Panc1 (cell line): Measurements from ENCODE around the gene SLC2A4. TPM values are rescaled to one million over a fixed set of nuclear protein-coding genes. Genes with fewer than 3 reads are reported as not detected.

Source experiments
- ATAC-seq: fragments of 200-7000 bp; cut with Tn5 transposase; 2 replicates; pipeline ENCODE4 v1.9.1; 2020; ENCODE audit warnings: mild to moderate bottlenecking, moderate library complexity
- BruUV-seq: library from RNA; stranded (reverse); fragments of 400-500 nt; replicated peaks from 2 replicates; lab custom pipeline; 2021; lab: Mats Ljungman, UMichigan
- CTCF ChIA-PET: fragments of 300-600 bp; sonication (Branson Sonifier 250); formaldehyde crosslinking; loops from one replicate; lab custom pipeline; 2022; ENCODE audit warnings: antibody characterized with exemption; lab: Charles Lee
- POLR2A ChIA-PET: fragments of 300-600 bp; sonication (Branson Sonifier 250); formaldehyde crosslinking; loops from one replicate; lab custom pipeline; 2022; ENCODE audit warnings: antibody characterized with exemption; lab: Charles Lee
- DNase-seq: peaks from one replicate; pipeline ENCODE4 v3.0.0-alpha.2; 2010; ENCODE audit warnings: low read depth, low spot score
- H3K27ac ChIP-seq: 2 replicates; pipeline ENCODE4 v1.5.1; 2011; ENCODE audit warnings: mild to moderate bottlenecking, low read length, inconsistent platforms
- H3K27me3 ChIP-seq: fragments of 200-500 bp; sonication (Bioruptor generic); 2 replicates; pipeline ENCODE4 v1.6.0; 2014; ENCODE audit warnings: low read length, inconsistent platforms; ENCODE audit not compliant: control insufficient read depth, insufficient read depth
- H3K36me3 ChIP-seq: fragments of 200-500 bp; sonication (Bioruptor generic); 2 replicates; pipeline ENCODE4 v1.5.1; 2014; ENCODE audit warnings: inconsistent platforms, mild to moderate bottlenecking, low read length, moderate library complexity; ENCODE audit not compliant: control insufficient read depth, insufficient read depth
- H3K4me1 ChIP-seq: 2 replicates; pipeline ENCODE4 v1.5.1; 2011; ENCODE audit warnings: inconsistent platforms, mild to moderate bottlenecking, low read length, moderate library complexity; ENCODE audit not compliant: control insufficient read depth, insufficient read depth
- H3K4me3 ChIP-seq, 2 experiments: 2 replicates each; pipeline ENCODE4 v1.5.1; 2011 to 2012; ENCODE audit warnings: low read depth in 2 of 2, low read length in 2 of 2, mild to moderate bottlenecking in 2 of 2, inconsistent platforms in 1 of 2, moderate library complexity in 1 of 2
- H3K9me3 ChIP-seq: fragments of 200-500 bp; sonication (Bioruptor generic); 2 replicates; pipeline ENCODE4 v1.5.1; 2014; ENCODE audit warnings: low read depth, mild to moderate bottlenecking, inconsistent platforms, low read length, moderate library complexity; ENCODE audit not compliant: control insufficient read depth, insufficient read depth
- CTCF ChIP-seq: fragments of 450-650 bp; IDR thresholded peaks from 2 replicates; pipeline ENCODE4 v1.5.1; 2017; ENCODE audit warnings: mild to moderate bottlenecking
- POLR2AphosphoS5 ChIP-seq: IDR thresholded peaks from 2 replicates; pipeline ENCODE4 v1.6.1; 2012; ENCODE audit warnings: mild to moderate bottlenecking, low read depth, low read length, moderate library complexity
- REST ChIP-seq, 2 experiments: IDR thresholded peaks; 2 replicates each; pipeline ENCODE4 v1.6.1; 2011 to 2012; ENCODE audit warnings: low read depth in 2 of 2, control low read depth in 1 of 2, low read length in 1 of 2, mild to moderate bottlenecking in 1 of 2, moderate library complexity in 1 of 2; ENCODE audit not compliant: insufficient read depth in 1 of 2
- SIN3A ChIP-seq: IDR thresholded peaks from 2 replicates; pipeline ENCODE4 v1.6.1; 2012; ENCODE audit warnings: low read depth, mild to moderate bottlenecking, low read length, moderate library complexity, borderline replicate concordance; ENCODE audit not compliant: insufficient read depth
- TCF7L2 ChIP-seq: IDR thresholded peaks from 2 replicates; pipeline ENCODE4 v1.6.1; 2011; ENCODE audit warnings: mild to moderate bottlenecking, low read depth, low read length, inconsistent platforms
- in situ Hi-C: cut with HindIII; loops from 2 replicates; pipeline ENCODE4 v1.10.0; 2016; ENCODE audit warnings: low sequenced_read_pairs, low pct_unique_long_range_greater_than_20kb
- intact Hi-C: fragments of 100-400 bp; cut with micrococcal nuclease; formaldehyde crosslinking; loops from one replicate; pipeline ENCODE4 v1.10.0; 2022; ENCODE audit not compliant: unreplicated experiment
- total RNA-seq: library from RNA; stranded (reverse); gene quantifications from one replicate; pipeline ENCODE4 v1.2.1, GENCODE V29; 2021; ENCODE audit not compliant: unreplicated experiment

Gene SLC2A4
- total RNA-seq, 1 experiment from 2014 or later = 0.31 TPM

GRCh38 chr17:7240375-7240774, 41.1 kb upstream of the SLC2A4 start:
- in situ Hi-C loops (no loop called here), intact Hi-C loops (no loop called here)
- POLR2A ChIA-PET = no interaction called here
- peaks cover 10% of the 10 kb centered on the region for H3K36me3 ChIP-seq
- no peaks in the 10 kb centered on the region for H3K9me3 ChIP-seq
- peak overlapping the region; percentile 87 to 92 for H3K4me3 ChIP-seq
- DNase-seq (no peak), ATAC-seq (no peak)
- no peak for TF ChIP-seq SIN3A
- TF ChIP-seq CTCF = no peak
- no peak for TF ChIP-seq POLR2AphosphoS5
- no peak for TF ChIP-seq REST (IDR thresholded peaks at IDR 0.05; ENCODE audit: insufficient read depth in 1 of 2, low read depth in 2 of 2, low read length in 1 of 2)
- TF ChIP-seq TCF7L2 = no peak
- peak overlapping the region; percentile 99 for H3K27ac ChIP-seq
- TSS peak; percentile 77 for BruUV-seq
- CTCF ChIA-PET = no interaction called here
- peaks cover 34% of the 10 kb centered on the region for H3K4me1 ChIP-seq
- H3K27me3 ChIP-seq = no peaks in the 10 kb centered on the region

- CTCF ChIA-PET = no interaction called here
- in situ Hi-C loops = no loop called here
- H3K27me3 ChIP-seq = no peaks in the 10 kb centered on the region
- H3K4me1 ChIP-seq = peaks cover 26% of the 10 kb centered on the region
- no TSS peak for BruUV-seq
- DNase-seq = no peak
- POLR2A ChIA-PET = no interaction called here
- intact Hi-C loops = no loop called here
- H3K4me3 ChIP-seq = peak overlapping the region; percentile 87 to 92
- H3K27ac ChIP-seq = peak overlapping the region; percentile 99
- no peak for TF ChIP-seq POLR2AphosphoS5
- no peak for TF ChIP-seq TCF7L2
- TF ChIP-seq CTCF = no peak
- TF ChIP-seq REST (IDR thresholded peaks at IDR 0.05; ENCODE audit: insufficient read depth in 1 of 2, low read depth in 2 of 2, low read length in 1 of 2) = no peak
- TF ChIP-seq SIN3A = no peak
- no peak for ATAC-seq
- peaks cover 10% of the 10 kb centered on the region for H3K36me3 ChIP-seq
- no peaks in the 10 kb centered on the region for H3K9me3 ChIP-seq
These were observed 40.3 kb upstream of the SLC2A4 start for GRCh38 chr17:7241090-7241733.
